ENCODE data around the gene DCDC1.

DCDC1 gene

GRCh38 chr11:30875806-30876205, 493.7 kb downstream of the DCDC1 start:
- no peak for DNase-seq
- H3K9me3 ChIP-seq (ENCODE audit: control insufficient read depth, low read length): no peaks in the 10 kb centered on the region
- no peaks in the 10 kb centered on the region for H3K27me3 ChIP-seq (replicated peaks; ENCODE audit: control insufficient read depth, insufficient read depth, low read length, poor library complexity, severe bottlenecking)
- no peaks in the 10 kb centered on the region for H3K4me1 ChIP-seq (ENCODE audit: control insufficient read depth, insufficient read depth, low read length, poor library complexity, severe bottlenecking)
- no peak overlapping the region for H3K27ac ChIP-seq (ENCODE audit: insufficient read depth, low read length, poor library complexity, severe bottlenecking)
- no peaks in the 10 kb centered on the region for H3K36me3 ChIP-seq (ENCODE audit: control insufficient read depth, insufficient read depth, low read length)
- H3K4me3 ChIP-seq (ENCODE audit: insufficient read depth, low read depth, low read length, poor library complexity, severe bottlenecking): no peak overlapping the region

GRCh38 chr11:30873924-30874610, 495.5 kb downstream of the DCDC1 start:
- DNase-seq: no peak
- no peak overlapping the region for H3K4me3 ChIP-seq (ENCODE audit: insufficient read depth, low read depth, low read length, poor library complexity, severe bottlenecking)
- no peak overlapping the region for H3K27ac ChIP-seq (ENCODE audit: insufficient read depth, low read length, poor library complexity, severe bottlenecking)
- no peaks in the 10 kb centered on the region for H3K4me1 ChIP-seq (ENCODE audit: control insufficient read depth, insufficient read depth, low read length, poor library complexity, severe bottlenecking)
- H3K36me3 ChIP-seq (ENCODE audit: control insufficient read depth, insufficient read depth, low read length): no peaks in the 10 kb centered on the region
- no peaks in the 10 kb centered on the region for H3K27me3 ChIP-seq (replicated peaks; ENCODE audit: control insufficient read depth, insufficient read depth, low read length, poor library complexity, severe bottlenecking)
- no peaks in the 10 kb centered on the region for H3K9me3 ChIP-seq (ENCODE audit: control insufficient read depth, low read length)

GRCh38 chr11:30868626-30869081, 500.9 kb downstream of the DCDC1 start:
- no peak overlapping the region for H3K27ac ChIP-seq (ENCODE audit: insufficient read depth, low read length, poor library complexity, severe bottlenecking)
- H3K9me3 ChIP-seq (ENCODE audit: control insufficient read depth, low read length): no peaks in the 10 kb centered on the region
- no peak for DNase-seq
- H3K4me1 ChIP-seq (ENCODE audit: control insufficient read depth, insufficient read depth, low read length, poor library complexity, severe bottlenecking): no peaks in the 10 kb centered on the region
- H3K27me3 ChIP-seq (replicated peaks; ENCODE audit: control insufficient read depth, insufficient read depth, low read length, poor library complexity, severe bottlenecking): no peaks in the 10 kb centered on the region
- no peak overlapping the region for H3K4me3 ChIP-seq (ENCODE audit: insufficient read depth, low read depth, low read length, poor library complexity, severe bottlenecking)
- no peaks in the 10 kb centered on the region for H3K36me3 ChIP-seq (ENCODE audit: control insufficient read depth, insufficient read depth, low read length)

GRCh38 chr11:30863209-30863608, 506.3 kb downstream of the DCDC1 start:
- Histone ChIP-seq H3K27me3 (replicated peaks; ENCODE audit: control insufficient read depth, insufficient read depth, low read length, poor library complexity, severe bottlenecking) (no peaks in the 10 kb centered on the region), H3K36me3 (ENCODE audit: control insufficient read depth, insufficient read depth, low read length) (no peaks in the 10 kb centered on the region), H3K9me3 (ENCODE audit: control insufficient read depth, low read length) (no peaks in the 10 kb centered on the region), H3K27ac (ENCODE audit: insufficient read depth, low read length, poor library complexity, severe bottlenecking) (no peak overlapping the region), H3K4me3 (ENCODE audit: insufficient read depth, low read depth, low read length, poor library complexity, severe bottlenecking) (no peak overlapping the region), H3K4me1 (ENCODE audit: control insufficient read depth, insufficient read depth, low read length, poor library complexity, severe bottlenecking) (no peaks in the 10 kb centered on the region)
- DNase-seq: no peak

- H3K27me3 ChIP-seq (replicated peaks; ENCODE audit: control insufficient read depth, insufficient read depth, low read length, poor library complexity, severe bottlenecking): no peaks in the 10 kb centered on the region
- no peak for DNase-seq
- no peaks in the 10 kb centered on the region for H3K36me3 ChIP-seq (ENCODE audit: control insufficient read depth, insufficient read depth, low read length)
- no peaks in the 10 kb centered on the region for H3K9me3 ChIP-seq (ENCODE audit: control insufficient read depth, low read length)
- H3K4me3 ChIP-seq (ENCODE audit: insufficient read depth, low read depth, low read length, poor library complexity, severe bottlenecking): no peak overlapping the region
- no peaks in the 10 kb centered on the region for H3K4me1 ChIP-seq (ENCODE audit: control insufficient read depth, insufficient read depth, low read length, poor library complexity, severe bottlenecking)
- H3K27ac ChIP-seq (ENCODE audit: insufficient read depth, low read length, poor library complexity, severe bottlenecking): no peak overlapping the region
Observed at GRCh38 chr11:30861531-30861930, 508.0 kb downstream of the DCDC1 start.

- Histone ChIP-seq H3K9me3 (ENCODE audit: control insufficient read depth, low read length) (no peaks in the 10 kb centered on the region), H3K4me3 (ENCODE audit: insufficient read depth, low read depth, low read length, poor library complexity, severe bottlenecking) (no peak overlapping the region), H3K27ac (ENCODE audit: insufficient read depth, low read length, poor library complexity, severe bottlenecking) (no peak overlapping the region), H3K27me3 (replicated peaks; ENCODE audit: control insufficient read depth, insufficient read depth, low read length, poor library complexity, severe bottlenecking) (no peaks in the 10 kb centered on the region), H3K36me3 (ENCODE audit: control insufficient read depth, insufficient read depth, low read length) (no peaks in the 10 kb centered on the region), H3K4me1 (ENCODE audit: control insufficient read depth, insufficient read depth, low read length, poor library complexity, severe bottlenecking) (no peaks in the 10 kb centered on the region)
- DNase-seq: no peak
Observed at GRCh38 chr11:30861064-30861463, 508.5 kb downstream of the DCDC1 start.

- Histone ChIP-seq H3K36me3 (ENCODE audit: control insufficient read depth, insufficient read depth, low read length) (no peaks in the 10 kb centered on the region), H3K27me3 (replicated peaks; ENCODE audit: control insufficient read depth, insufficient read depth, low read length, poor library complexity, severe bottlenecking) (no peaks in the 10 kb centered on the region), H3K4me1 (ENCODE audit: control insufficient read depth, insufficient read depth, low read length, poor library complexity, severe bottlenecking) (no peaks in the 10 kb centered on the region), H3K9me3 (ENCODE audit: control insufficient read depth, low read length) (no peaks in the 10 kb centered on the region), H3K27ac (ENCODE audit: insufficient read depth, low read length, poor library complexity, severe bottlenecking) (no peak overlapping the region), H3K4me3 (ENCODE audit: insufficient read depth, low read depth, low read length, poor library complexity, severe bottlenecking) (no peak overlapping the region)
- DNase-seq: no peak
Observed at GRCh38 chr11:30860146-30860545, 509.4 kb downstream of the DCDC1 start.

GRCh38 chr11:30859669-30860068, 509.9 kb downstream of the DCDC1 start:
- Histone ChIP-seq H3K27me3 (replicated peaks; ENCODE audit: control insufficient read depth, insufficient read depth, low read length, poor library complexity, severe bottlenecking) (no peaks in the 10 kb centered on the region), H3K36me3 (ENCODE audit: control insufficient read depth, insufficient read depth, low read length) (no peaks in the 10 kb centered on the region), H3K9me3 (ENCODE audit: control insufficient read depth, low read length) (no peaks in the 10 kb centered on the region), H3K27ac (ENCODE audit: insufficient read depth, low read length, poor library complexity, severe bottlenecking) (no peak overlapping the region), H3K4me3 (ENCODE audit: insufficient read depth, low read depth, low read length, poor library complexity, severe bottlenecking) (no peak overlapping the region), H3K4me1 (ENCODE audit: control insufficient read depth, insufficient read depth, low read length, poor library complexity, severe bottlenecking) (no peaks in the 10 kb centered on the region)
- DNase-seq: no peak

- Histone ChIP-seq H3K36me3 (ENCODE audit: control insufficient read depth, insufficient read depth, low read length) (no peaks in the 10 kb centered on the region), H3K4me1 (ENCODE audit: control insufficient read depth, insufficient read depth, low read length, poor library complexity, severe bottlenecking) (no peaks in the 10 kb centered on the region), H3K27me3 (replicated peaks; ENCODE audit: control insufficient read depth, insufficient read depth, low read length, poor library complexity, severe bottlenecking) (no peaks in the 10 kb centered on the region), H3K4me3 (ENCODE audit: insufficient read depth, low read depth, low read length, poor library complexity, severe bottlenecking) (no peak overlapping the region), H3K9me3 (ENCODE audit: control insufficient read depth, low read length) (no peaks in the 10 kb centered on the region), H3K27ac (ENCODE audit: insufficient read depth, low read length, poor library complexity, severe bottlenecking) (no peak overlapping the region)
- DNase-seq: no peak
Observed at GRCh38 chr11:30855383-30856006, 514.0 kb downstream of the DCDC1 start.

- no peaks in the 10 kb centered on the region for H3K9me3 ChIP-seq (ENCODE audit: control insufficient read depth, low read length)
- H3K4me3 ChIP-seq (ENCODE audit: insufficient read depth, low read depth, low read length, poor library complexity, severe bottlenecking): no peak overlapping the region
- no peaks in the 10 kb centered on the region for H3K36me3 ChIP-seq (ENCODE audit: control insufficient read depth, insufficient read depth, low read length)
- H3K27ac ChIP-seq (ENCODE audit: insufficient read depth, low read length, poor library complexity, severe bottlenecking): no peak overlapping the region
- H3K27me3 ChIP-seq (replicated peaks; ENCODE audit: control insufficient read depth, insufficient read depth, low read length, poor library complexity, severe bottlenecking): no peaks in the 10 kb centered on the region
- no peak for DNase-seq
- H3K4me1 ChIP-seq (ENCODE audit: control insufficient read depth, insufficient read depth, low read length, poor library complexity, severe bottlenecking): no peaks in the 10 kb centered on the region
Observed at GRCh38 chr11:30853439-30853838, 516.1 kb downstream of the DCDC1 start.

Measured in effector memory CD4-positive, alpha-beta T cell (primary cell).